HCEC 1CT (cell line): ENCODE data around the gene PLA2G4B.

ENCODE experiments used
- DNase-seq: peaks from one replicate; pipeline ENCODE4 v3.0.0-alpha.2; 2017

The PLA2G4B gene

DNA sequence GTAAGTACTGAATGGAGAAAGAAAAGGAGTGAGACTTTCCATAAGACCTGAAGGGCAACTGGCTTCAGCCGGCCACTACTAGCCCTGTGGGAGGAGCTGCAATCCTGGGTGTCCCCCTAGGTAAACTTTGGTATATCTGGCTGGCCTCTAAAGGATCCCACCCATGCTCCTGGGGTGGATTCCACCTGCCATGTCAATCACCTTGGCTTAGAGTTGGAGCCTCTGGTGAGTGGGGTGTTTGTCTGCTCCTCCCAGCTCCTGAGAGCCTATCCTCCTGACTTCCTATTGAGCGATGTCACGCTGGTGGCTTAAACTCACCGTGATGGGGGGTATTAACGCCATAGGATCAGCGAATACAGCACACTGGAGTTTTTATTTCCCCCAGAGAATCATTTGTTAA is 52.6 kb downstream of the PLA2G4B start:
- DNase-seq, result no peak

DNA sequence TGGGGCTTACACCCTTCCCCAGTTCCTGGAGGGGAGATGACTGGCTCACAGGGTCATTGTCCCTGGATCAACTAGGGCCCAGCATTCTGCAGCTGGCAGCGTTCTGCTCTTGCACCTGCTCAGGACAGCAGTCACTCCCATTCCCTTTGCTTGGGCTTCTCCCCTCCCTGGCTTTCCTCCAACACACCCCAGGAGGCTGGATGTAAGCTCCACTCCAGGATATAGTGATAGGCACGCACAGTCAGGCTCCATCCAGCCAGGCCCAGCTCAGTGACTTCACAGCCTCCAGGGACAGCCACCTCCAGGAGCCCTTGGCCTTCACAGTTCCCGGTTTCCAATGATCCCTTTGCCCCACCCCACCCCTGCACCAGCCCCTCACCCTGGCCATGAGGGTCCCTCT is 53.3 kb downstream of the PLA2G4B start:
- no peak for DNase-seq

DNA sequence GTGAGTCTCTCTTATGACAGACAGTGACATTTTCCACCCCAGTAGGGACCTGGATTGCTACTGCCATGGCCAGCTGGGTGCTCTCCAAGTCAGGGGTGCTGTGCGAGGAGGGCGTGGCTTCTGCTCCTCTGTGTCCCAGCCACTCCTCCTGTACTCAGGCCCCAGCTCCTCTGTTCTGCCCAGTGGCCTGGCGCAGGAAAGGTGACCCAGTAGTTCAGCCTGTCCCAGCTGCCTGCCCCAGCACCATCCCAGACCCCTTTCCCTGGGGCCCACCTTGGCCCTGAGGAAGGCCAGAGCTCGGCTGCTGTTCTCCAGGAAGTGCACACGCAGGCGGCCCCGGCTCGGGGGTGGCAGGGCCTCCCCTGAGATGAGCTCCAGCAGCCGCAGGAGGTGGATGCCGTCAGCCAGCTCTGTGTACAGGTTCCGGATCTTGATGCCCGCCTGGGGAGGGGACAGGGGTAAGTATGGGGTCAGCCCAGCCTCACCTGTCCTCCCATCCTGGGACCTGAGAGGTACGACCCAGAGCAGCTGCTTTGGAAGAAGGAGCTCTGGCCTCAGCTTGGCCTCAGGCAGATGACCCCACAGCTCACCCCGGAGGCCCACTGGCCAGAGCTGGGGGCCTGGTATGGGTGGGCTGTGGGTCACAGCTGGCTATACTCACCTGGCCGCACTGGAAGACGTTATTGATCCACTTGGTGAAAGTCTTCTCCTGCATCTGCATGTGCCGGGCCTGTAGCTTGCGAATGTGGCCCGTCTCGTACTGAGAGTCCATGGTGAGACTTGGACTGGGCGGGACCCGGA is 54.2 kb downstream of the PLA2G4B start:
- no peak for DNase-seq

DNA sequence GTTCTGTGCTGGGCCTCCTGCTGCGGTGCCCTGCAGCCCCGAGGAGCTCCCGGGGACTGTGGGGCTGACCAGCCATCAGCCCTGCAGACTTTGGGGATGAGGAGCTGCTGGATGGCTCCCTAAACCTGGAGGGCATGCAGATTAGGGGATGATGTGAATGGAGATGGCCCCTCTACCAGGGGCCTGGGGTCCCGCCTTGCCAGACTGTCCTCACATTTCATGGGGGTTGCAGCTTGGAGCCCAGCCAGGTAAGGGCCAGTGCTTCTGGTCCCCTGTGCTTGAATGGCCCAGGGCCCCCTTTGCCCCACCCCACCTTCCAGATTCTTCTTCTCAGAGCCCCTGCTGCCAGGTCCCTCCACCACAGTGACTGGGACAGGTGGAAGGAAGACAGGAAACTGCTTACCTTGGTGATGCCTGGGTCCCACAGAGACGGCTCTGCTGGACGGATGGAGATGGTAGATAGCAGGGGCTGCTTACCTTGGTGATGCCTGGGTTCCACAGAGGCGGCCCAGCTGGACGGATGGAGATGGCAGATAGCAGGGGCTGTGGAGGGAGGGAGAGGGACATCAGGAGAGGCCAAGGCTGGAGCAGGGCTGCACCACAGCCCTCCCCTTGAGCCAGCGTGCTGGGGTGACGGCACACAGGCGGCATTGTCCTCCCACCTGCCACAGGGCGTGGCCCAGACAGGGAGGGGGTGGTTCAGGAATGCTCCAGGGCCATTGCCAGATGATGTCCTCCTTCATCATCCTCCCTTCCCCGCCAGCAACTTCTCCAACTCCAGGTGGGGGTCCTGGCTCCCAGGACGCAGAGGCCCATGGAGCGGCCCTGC is 55.0 kb downstream of the PLA2G4B start, which contains the start of gene SPTBN5:
Gene SPTBN5, minus strand, starts transcription at position 632 of the 829 bp plus-strand sequence. Its CDS starts 556 bp downstream, at position 76.
- no peak for DNase-seq

DNA sequence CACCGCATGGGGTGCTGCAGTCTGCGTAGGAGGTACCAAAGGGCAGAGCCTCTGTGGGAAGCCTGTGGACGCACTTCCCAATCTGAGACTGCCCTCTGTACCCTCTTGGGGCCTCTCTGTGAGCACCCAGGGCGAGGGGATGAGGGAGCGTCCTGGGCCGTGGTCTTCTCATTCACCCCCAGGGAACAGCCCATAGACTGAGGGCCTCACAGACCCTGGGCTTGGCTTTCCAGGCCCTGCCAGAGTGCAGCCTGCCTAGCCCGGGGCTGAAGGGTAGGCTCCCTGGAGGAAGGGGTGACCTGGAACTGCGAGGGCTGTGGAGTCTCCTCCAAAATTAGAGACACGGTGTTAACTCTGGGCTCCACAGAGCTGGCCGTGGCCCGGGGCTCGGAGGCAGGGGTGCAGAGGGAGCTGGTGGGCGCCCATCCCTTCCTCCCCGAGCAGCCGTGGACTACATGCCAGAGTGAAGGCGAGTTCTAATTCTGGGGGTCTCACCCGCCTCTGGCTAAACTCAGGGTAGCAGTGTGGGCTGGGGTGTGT is 55.7 kb downstream of the PLA2G4B start:
- DNase-seq, result no peak

DNA sequence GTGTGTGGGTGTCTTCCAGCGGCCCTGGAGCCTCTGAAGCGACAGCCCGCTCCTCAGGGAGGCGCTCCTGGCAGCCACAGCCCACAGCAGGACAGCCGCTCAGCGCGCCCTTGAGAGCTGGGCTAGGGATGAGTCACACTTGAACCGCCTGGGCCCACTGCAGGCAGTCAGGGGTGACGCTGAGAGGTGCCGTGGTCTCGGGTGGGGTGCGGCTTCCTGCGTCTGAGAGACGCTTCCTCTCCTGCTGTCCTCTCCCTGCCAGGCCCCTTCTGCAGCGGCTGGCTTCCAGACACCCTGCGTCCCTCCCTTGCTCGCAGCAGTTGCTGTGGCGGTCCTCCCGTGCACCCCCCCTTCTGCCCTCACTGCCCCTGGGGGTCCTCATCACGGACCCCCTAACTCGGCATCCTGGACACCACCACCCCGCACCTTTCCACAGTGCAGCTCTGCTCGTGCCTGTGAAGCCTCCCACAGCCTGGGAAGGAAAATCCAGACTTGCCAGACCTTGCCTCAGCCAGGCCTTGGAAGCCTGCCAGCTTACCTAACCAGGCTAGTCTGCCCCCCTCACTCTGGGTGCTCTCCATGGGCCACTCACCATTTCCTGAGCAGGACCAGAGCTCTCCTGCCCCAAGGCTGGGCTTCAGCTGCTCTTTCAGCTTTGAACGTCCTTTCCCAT is 56.3 kb downstream of the PLA2G4B start:
- DNase-seq, result peak; percentile 39

DNA sequence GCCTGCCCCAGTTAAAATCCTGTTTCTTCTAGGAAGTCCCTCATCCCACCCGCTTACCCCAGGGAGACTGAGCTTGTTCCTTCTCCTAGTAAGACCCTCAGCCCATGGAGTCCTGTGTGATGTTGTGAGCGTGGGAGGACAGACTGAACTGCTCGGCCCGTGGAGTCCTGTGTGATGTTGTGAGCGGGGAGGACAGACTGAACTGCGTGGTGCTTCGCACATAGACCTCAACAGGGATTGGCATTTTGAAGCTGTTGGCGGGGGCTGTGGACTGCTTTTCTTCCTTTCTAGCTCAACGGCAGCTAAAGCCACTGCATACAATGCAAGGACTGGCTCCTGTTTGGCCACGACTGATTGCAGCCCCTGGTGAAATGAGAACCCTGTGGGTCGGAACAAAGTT is 56.8 kb downstream of the PLA2G4B start:
- DNase-seq, result no peak

DNA sequence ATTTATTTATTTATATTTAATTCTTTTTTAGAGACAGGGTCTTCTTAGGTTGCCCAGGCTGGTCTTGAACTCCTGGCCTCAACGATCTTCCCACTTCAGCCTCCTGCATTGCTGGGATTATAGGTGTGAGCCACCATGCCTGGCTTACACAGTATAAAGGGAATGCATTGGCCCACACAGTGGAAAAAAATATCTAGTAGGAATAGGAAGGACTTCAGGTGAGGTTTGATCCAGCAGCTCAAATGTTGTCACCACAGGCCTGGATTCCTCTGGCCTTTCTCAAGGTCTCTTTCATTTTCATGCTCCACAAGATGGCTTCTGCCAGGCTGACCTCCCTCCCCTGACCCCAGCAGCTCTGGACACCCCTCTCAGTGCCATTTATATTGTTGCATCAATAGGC is 57.3 kb downstream of the PLA2G4B start:
- DNase-seq, result no peak

DNA sequence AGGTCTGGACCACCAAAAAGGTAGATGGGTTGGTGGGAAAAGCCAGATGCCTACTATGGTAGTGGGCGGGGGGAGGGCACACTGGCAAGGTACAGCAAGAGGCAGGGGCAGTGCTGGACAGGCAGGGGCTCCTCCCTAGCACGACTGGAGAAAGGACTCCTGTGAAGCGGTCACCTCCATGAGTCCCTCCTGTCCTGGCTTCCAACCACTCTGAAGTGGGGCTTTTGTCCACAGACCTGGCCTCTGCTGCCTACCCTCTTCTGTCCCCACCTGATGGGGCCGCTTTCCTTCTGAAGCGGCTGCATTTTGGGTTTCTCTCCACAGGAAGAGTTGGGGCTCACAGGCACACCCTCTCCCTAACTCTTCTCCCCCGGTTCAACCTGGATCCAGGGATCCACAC is 57.9 kb downstream of the PLA2G4B start:
- DNase-seq, result no peak

DNA sequence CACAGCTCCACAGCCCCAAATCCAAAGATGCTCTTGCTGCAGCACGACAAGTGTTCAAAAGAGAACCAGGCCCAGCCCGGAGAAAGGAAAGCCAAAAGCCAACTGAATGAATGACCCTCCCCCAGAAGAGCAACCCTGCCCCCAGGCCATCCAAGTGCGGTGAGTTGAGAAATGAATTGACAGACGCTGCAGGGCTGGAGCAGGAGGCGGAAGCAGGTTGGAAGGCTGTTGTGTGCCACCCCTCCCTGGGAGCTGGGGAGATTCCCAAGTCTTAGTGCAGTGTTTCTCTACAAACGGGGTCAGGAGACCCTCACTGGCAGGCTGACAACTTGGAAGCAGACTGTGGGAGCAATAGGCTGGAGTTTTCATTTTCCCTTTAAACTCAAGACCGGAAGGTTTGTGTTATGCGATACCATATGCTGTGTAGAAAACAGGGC is 58.7 kb downstream of the PLA2G4B start:
- no peak for DNase-seq
